GM23248 (cell line): ENCODE measurements around the gene HM13. TPM values are rescaled to one million over a fixed set of nuclear protein-coding genes. Genes with fewer than 3 reads are reported as not detected.

Source experiments
- DNase-seq: peaks from one replicate; pipeline ENCODE4 v3.0.0-alpha.2; 2015
- H2AFZ ChIP-seq: fragments of 200-600 bp; sonication (generic); 2 replicates; pipeline ENCODE4 v1.6.1; 2016; ENCODE audit warnings: antibody characterized with exemption
- H3F3A ChIP-seq: fragments of 200-600 bp; sonication (generic); 2 replicates; pipeline ENCODE4 v1.6.1; 2016; ENCODE audit warnings: mild to moderate bottlenecking, antibody characterized with exemption, mixed run types; ENCODE audit not compliant: insufficient read depth
- H3K27ac ChIP-seq: fragments of 200-600 bp; sonication (generic); 2 replicates; pipeline ENCODE4 v1.5.1; 2016; ENCODE audit warnings: mild to moderate bottlenecking
- H3K27me3 ChIP-seq: fragments of 200-600 bp; sonication (generic); replicated peaks from 2 replicates; pipeline ENCODE4 v1.6.1; 2016; ENCODE audit warnings: mild to moderate bottlenecking; ENCODE audit not compliant: insufficient read depth
- H3K36me3 ChIP-seq: fragments of 200-600 bp; sonication (generic); 2 replicates; pipeline ENCODE4 v1.6.1; 2016; ENCODE audit warnings: low read depth, mild to moderate bottlenecking
- H3K4me1 ChIP-seq: fragments of 200-600 bp; sonication (generic); 2 replicates; pipeline ENCODE4 v1.6.1; 2016; ENCODE audit warnings: mild to moderate bottlenecking; ENCODE audit not compliant: insufficient read depth
- H3K4me2 ChIP-seq: fragments of 200-600 bp; sonication (generic); one replicate; pipeline ENCODE4 v1.6.1; 2016; ENCODE audit warnings: mild to moderate bottlenecking; ENCODE audit not compliant: unreplicated experiment
- H3K4me3 ChIP-seq: fragments of 200-600 bp; sonication (generic); 2 replicates; pipeline ENCODE4 v1.5.1; 2016; ENCODE audit warnings: mild to moderate bottlenecking
- H3K79me2 ChIP-seq: fragments of 200-600 bp; sonication (generic); 2 replicates; pipeline ENCODE4 v1.6.1; 2016; ENCODE audit warnings: mild to moderate bottlenecking; ENCODE audit not compliant: insufficient read depth
- H3K9ac ChIP-seq: fragments of 200-600 bp; sonication (generic); 2 replicates; pipeline ENCODE4 v1.6.1; 2016; ENCODE audit warnings: mild to moderate bottlenecking
- H3K9me2 ChIP-seq: fragments of 200-600 bp; sonication (generic); 2 replicates; pipeline ENCODE4 v1.6.1; 2016; ENCODE audit warnings: mixed run types, mild to moderate bottlenecking, moderate library complexity; ENCODE audit not compliant: insufficient read depth
- H3K9me3 ChIP-seq: fragments of 200-600 bp; sonication (generic); one replicate; pipeline ENCODE4 v1.6.1; 2017; ENCODE audit warnings: low read depth
- H4K20me1 ChIP-seq: fragments of 200-600 bp; sonication (generic); 2 replicates; pipeline ENCODE4 v1.6.0; 2016; ENCODE audit not compliant: insufficient read depth
- EZH2 ChIP-seq: fragments of 200-600 bp; sonication (generic); IDR thresholded peaks from 2 replicates; pipeline ENCODE4 v1.6.1; 2018; ENCODE audit warnings: antibody characterized with exemption, mild to moderate bottlenecking; ENCODE audit not compliant: insufficient read depth, poor library complexity, severe bottlenecking
- EZH2phosphoT487 ChIP-seq: fragments of 200-600 bp; sonication (generic); IDR thresholded peaks from 2 replicates; pipeline ENCODE4 v1.6.1; 2018; ENCODE audit warnings: antibody characterized with exemption, moderate library complexity, mild to moderate bottlenecking, low read depth; ENCODE audit not compliant: insufficient read depth
- WGBS, 2 experiments: methylation state at CpG; one replicate each; pipeline ENCODE4 v1.1.6; 2015 to 2017; ENCODE audit warnings: low lambda C conversion rate in 2 of 2, low coverage in 1 of 2; ENCODE audit errors: missing lambda C conversion rate in 2 of 2; 5-methylcytosine and 5-hydroxymethylcytosine counted together
- in situ Hi-C: fragments of 300-500 bp; cut with MboI; formaldehyde crosslinking; loops from 2 replicates; pipeline ENCODE4 v1.15.0; 2020
- microRNA-seq: library from miRNA; unstranded; fragments of <30 nt; microRNA quantifications from one replicate; pipeline ENCODE4, GENCODE V29; 2016; ENCODE audit warnings: borderline number of aligned reads
- polyA plus RNA-seq: library from polyadenylated mRNA; unstranded; fragments of >200 nt; fragmentation: Nextera tagmentation; extraction: Ambion mirVana; gene quantifications from 2 replicates; pipeline ENCODE4 v1.2.1, GENCODE V29; 2016
- small RNA-seq: library from RNA; depleted of rRNA; stranded (forward); fragments of <200 nt; gene quantifications from one replicate; pipeline ENCODE3, GENCODE V24; 2014; ENCODE audit warnings: low read depth, low replicate concordance
- total RNA-seq: library from RNA; depleted of rRNA; stranded (reverse); fragments of >200 nt; shearing (Covaris generic); gene quantifications from 2 replicates; pipeline ENCODE4 v1.2.3, GENCODE V29; 2014; rRNA removed

HM13 gene
- total and polyA plus RNA-seq, 2 experiments from 2014 or later: 117 to 424 TPM

DNA sequence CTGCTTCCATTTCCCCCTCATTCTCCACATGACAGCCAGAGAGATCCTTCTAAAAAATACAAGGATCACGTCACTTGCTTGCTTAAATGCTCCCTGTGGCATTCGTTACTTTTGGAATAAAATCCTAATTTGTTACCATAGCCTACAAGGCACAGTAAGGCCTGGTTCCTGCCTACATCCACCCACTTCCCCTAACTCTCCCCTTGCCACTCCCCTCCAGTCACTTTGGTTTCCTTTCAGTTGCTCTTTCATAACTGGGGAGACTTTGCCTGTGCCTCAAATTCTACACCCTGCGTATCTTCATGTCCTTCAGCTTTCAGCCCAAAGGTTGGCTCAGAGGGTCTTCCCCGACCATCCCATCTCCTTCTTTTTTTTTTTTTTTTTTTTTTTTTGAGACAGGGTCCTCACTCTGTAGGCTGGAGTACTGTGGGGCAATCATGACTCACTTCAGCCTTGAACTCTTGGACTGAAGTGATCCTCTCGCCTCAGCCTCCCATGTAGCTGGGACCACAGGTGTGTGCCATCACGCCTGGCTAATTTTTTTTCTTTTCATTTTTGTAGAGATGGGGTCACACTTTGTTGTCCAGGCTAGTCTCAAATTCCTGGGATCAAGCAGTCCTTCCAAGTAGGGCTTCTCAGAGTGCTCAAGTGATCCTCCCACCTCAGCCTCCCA, 103.3 kb downstream of the HM13 start:
- H3K4me1 ChIP-seq: no peaks in the 10 kb centered on the region
- no peaks in the 10 kb centered on the region for H3K9me3 ChIP-seq
- H3K27me3 ChIP-seq: no peaks in the 10 kb centered on the region
- no peak overlapping the region for H3K4me3 ChIP-seq
- no peaks in the 10 kb centered on the region for H3K9me2 ChIP-seq
- H2AFZ ChIP-seq: no peak overlapping the region
- no peak overlapping the region for H3K4me2 ChIP-seq
- H3K9ac ChIP-seq: no peak overlapping the region
- WGBS, 2 experiments: 73 to 78% methylated on average over 6 of the region's 6 CpGs
- H3K79me2 ChIP-seq: no peaks in the 10 kb centered on the region
- no peaks in the 10 kb centered on the region for H4K20me1 ChIP-seq
- H3K36me3 ChIP-seq: no peaks in the 10 kb centered on the region
- no peak for DNase-seq
- TF ChIP-seq EZH2phosphoT487: no peak
- no peak for TF ChIP-seq EZH2
- no peaks in the 10 kb centered on the region for H3F3A ChIP-seq
- in situ Hi-C loops: no loop called here
- no peak overlapping the region for H3K27ac ChIP-seq

Small RNA genes lying within 50 kb of the gene (microRNA-seq; reads per million reads assigned to microRNA genes)
- 2.0 reads per million for gene MIR3193

Small RNA genes lying within 50 kb of the gene (small RNA-seq; reads per million reads assigned to genes)
- not detected for gene MIR3193

Other genes starting within 250 kb of the HM13 start
- not detected in 2 replicates for gene DEFB116, start 205.9 kb upstream of the HM13 start, total RNA-seq
- not detected in 2 replicates for gene DEFB116, start 205.9 kb upstream of the HM13 start, polyA plus RNA-seq
- gene DEFB118, start 145.8 kb upstream of the HM13 start, total RNA-seq: not detected in 2 replicates
- gene DEFB118, start 145.8 kb upstream of the HM13 start, polyA plus RNA-seq: not detected in 2 replicates
- not detected in 2 replicates for gene DEFB119, start 123.9 kb upstream of the HM13 start, total RNA-seq
- not detected in 2 replicates for gene DEFB119, start 123.9 kb upstream of the HM13 start, polyA plus RNA-seq
- gene DEFB121, start 108.2 kb upstream of the HM13 start, total RNA-seq: not detected in 2 replicates
- not detected in 2 replicates for gene DEFB121, start 108.2 kb upstream of the HM13 start, polyA plus RNA-seq
- gene DEFB123, start 73.8 kb upstream of the HM13 start, total RNA-seq: not detected in 2 replicates
- gene DEFB123, start 73.8 kb upstream of the HM13 start, polyA plus RNA-seq: not detected in 2 replicates
- not detected in 2 replicates for gene DEFB124, start 39.3 kb upstream of the HM13 start, total RNA-seq
- gene DEFB124, start 39.3 kb upstream of the HM13 start, polyA plus RNA-seq: not detected in 2 replicates
- not detected in 2 replicates for gene REM1, start 39.2 kb upstream of the HM13 start, total RNA-seq
- not detected in 2 replicates for gene REM1, start 39.2 kb upstream of the HM13 start, polyA plus RNA-seq
- gene ID1, start 90.8 kb downstream of the HM13 start, total RNA-seq: 583 and 780 TPM in 2 replicates
- 248 TPM in 2 replicates for gene ID1, start 90.8 kb downstream of the HM13 start, polyA plus RNA-seq
- gene COX4I2, start 123.5 kb downstream of the HM13 start, total RNA-seq: not detected in 2 replicates
- not detected in 2 replicates for gene COX4I2, start 123.5 kb downstream of the HM13 start, polyA plus RNA-seq
- gene BCL2L1, start 208.4 kb downstream of the HM13 start, total RNA-seq: 83.8 and 95.1 TPM in 2 replicates
- gene BCL2L1, start 208.4 kb downstream of the HM13 start, polyA plus RNA-seq: 56.2 and 56.3 TPM in 2 replicates
- 35.5 and 39.6 TPM in 2 replicates for gene TPX2, start 224.8 kb downstream of the HM13 start, total RNA-seq
- gene TPX2, start 224.8 kb downstream of the HM13 start, polyA plus RNA-seq: 37.6 and 37.7 TPM in 2 replicates